M059J (cell line): ENCODE results near the gene EGFL8. TPM values are rescaled to one million over a fixed set of nuclear protein-coding genes. Genes with fewer than 3 reads are reported as not detected.
A peak's percentile ranks its signal among the peaks of the same experiment; 100 is the strongest.

ENCODE experiments used
- DNase-seq: peaks from one replicate; pipeline ENCODE4 v3.0.0-alpha.2; 2012; ENCODE audit warnings: low read depth
- total RNA-seq: library from RNA; depleted of rRNA; stranded (reverse); fragments of >200 nt; shearing (Covaris generic); gene quantifications from 2 replicates; pipeline ENCODE4 v1.2.3, GENCODE V29; 2014

The EGFL8 gene
- total RNA-seq, 1 experiment from 2014 or later: 1.6 TPM

GRCh38 chr6:32146687-32147086, 17.7 kb upstream of the EGFL8 start:
- DNase-seq: no peak

- no peak for DNase-seq
These were observed 16.8 kb upstream of the EGFL8 start for GRCh38 chr6:32147401-32148132.

- no peak for DNase-seq
These were observed 15.9 kb upstream of the EGFL8 start for GRCh38 chr6:32148289-32149091.

GRCh38 chr6:32149092-32149755, 15.2 kb upstream of the EGFL8 start:
- no peak for DNase-seq

GRCh38 chr6:32149932-32150870, 14.2 kb upstream of the EGFL8 start:
- DNase-seq: no peak

GRCh38 chr6:32151181-32151862, 13.1 kb upstream of the EGFL8 start:
- DNase-seq: no peak

GRCh38 chr6:32151863-32152768, 12.3 kb upstream of the EGFL8 start, which contains the start of gene PRRT1:
TSS of gene PRRT1 (minus strand) at chr6:32151939. CDS start at chr6:32151827, 112 bp downstream.
- no peak for DNase-seq

GRCh38 chr6:32152769-32153563, 11.4 kb upstream of the EGFL8 start:
- DNase-seq: no peak

- peak; percentile 87 for DNase-seq
These were observed 10.6 kb upstream of the EGFL8 start, which contains the start of gene PPT2 for GRCh38 chr6:32153564-32154513. TSS of gene PPT2 (plus strand) at chr6:32154141. CDS start at chr6:32154595, 454 bp downstream.

GRCh38 chr6:32154514-32155161, 9.8 kb upstream of the EGFL8 start:
- DNase-seq: peak; percentile 78

- no peak for DNase-seq
These were observed 7.5 kb upstream of the EGFL8 start for GRCh38 chr6:32156891-32157290.

- DNase-seq: no peak
These were observed 6.3 kb upstream of the EGFL8 start for GRCh38 chr6:32158052-32158451.

GRCh38 chr6:32163559-32164258, 686 bp upstream of the EGFL8 start:
- no peak for DNase-seq

- no peak for DNase-seq
These were observed 2.1 kb downstream of the EGFL8 start for GRCh38 chr6:32166411-32167061.

GRCh38 chr6:32167154-32167760, 2.9 kb downstream of the EGFL8 start:
- no peak for DNase-seq
